Measurements from ENCODE around the gene KLB.

KLB gene

GRCh38 chr4:39498727-39499020, 91.9 kb downstream of the KLB start:
- TF ChIP-seq EZH2phosphoT487 (IDR thresholded peaks at IDR 0.05; ENCODE audit: borderline replicate concordance, low read length) (no peak), CTCF (IDR thresholded peaks at IDR 0.05; ENCODE audit: low read depth, low read length, poor library complexity, severe bottlenecking) (no peak)
- Histone ChIP-seq H3K4me3 (ENCODE audit: low read length) (no peak overlapping the region), H3K27me3 (ENCODE audit: control insufficient read depth, low read length) (no peaks in the 10 kb centered on the region), H3K27ac (ENCODE audit: low read depth, low read length) (no peak overlapping the region), H4K20me1 (ENCODE audit: control insufficient read depth, insufficient read depth, low read depth, low read length) (no peaks in the 10 kb centered on the region), H3K36me3 (ENCODE audit: control insufficient read depth, low read length) (peaks cover 16% of the 10 kb centered on the region), H3K9me2 (replicated peaks; ENCODE audit: control insufficient read depth, low read length) (no peaks in the 10 kb centered on the region), H3K9me3 (ENCODE audit: control insufficient read depth, insufficient read depth, low read length) (no peaks in the 10 kb centered on the region), H3K79me2 (ENCODE audit: control insufficient read depth, low read length) (no peaks in the 10 kb centered on the region), H3F3A (ENCODE audit: control insufficient read depth, insufficient read depth) (no peaks in the 10 kb centered on the region), H3K4me1 (ENCODE audit: control insufficient read depth, low read length) (no peaks in the 10 kb centered on the region), H3K4me2 (ENCODE audit: low read length) (no peak overlapping the region)
